ENCODE results near the gene IGHMBP2. TPM values are rescaled to one million over a fixed set of nuclear protein-coding genes. Genes with fewer than 3 reads are reported as not detected.

Gene IGHMBP2
- total RNA-seq, 1 donor from 2014 or later, result 20.3 TPM

DNA sequence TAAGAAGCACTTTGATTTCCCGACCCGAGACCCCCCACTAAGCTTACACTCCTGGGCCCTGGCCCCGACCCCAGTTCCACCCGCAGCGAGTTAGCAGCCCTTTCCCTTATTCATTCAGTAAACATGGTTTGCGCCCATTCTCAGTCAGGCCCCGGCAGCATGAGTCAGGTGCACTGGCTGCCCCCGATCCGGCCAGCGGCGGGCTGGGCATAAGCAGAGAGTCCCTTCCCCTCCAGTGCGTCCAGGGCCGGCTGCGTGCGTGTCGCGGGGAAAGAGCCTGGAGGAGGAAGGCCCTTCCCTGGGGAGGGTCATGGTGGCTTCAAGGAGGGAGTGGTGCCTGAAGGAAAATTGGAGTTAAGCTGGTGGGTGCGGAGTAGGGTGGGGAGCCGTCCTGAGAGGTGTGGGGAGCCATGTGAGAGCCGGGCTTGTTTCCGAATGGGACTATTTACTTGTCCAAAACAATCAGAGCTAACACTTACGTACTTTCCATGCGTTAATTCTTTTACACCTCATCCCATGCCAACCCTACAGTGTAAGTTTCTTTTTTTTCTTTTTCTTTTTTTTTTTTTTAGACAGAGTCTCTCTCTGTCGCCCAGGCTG is 657 bp downstream of the IGHMBP2 start:
- no peak for TF ChIP-seq CTCF (IDR thresholded peaks at IDR 0.05)
- DNase-seq (peak; percentile 72), ATAC-seq (peak; percentile 57)
- Histone ChIP-seq H3K36me3 (peaks cover 27% of the 10 kb centered on the region), H3K9me3 (no peaks in the 10 kb centered on the region), H3K27ac (peak overlapping the region; percentile 88), H3K4me3 (peak overlapping the region; percentile 98), H3K4me1 (peaks cover 26% of the 10 kb centered on the region), H3K27me3 (no peaks in the 10 kb centered on the region)
- intact Hi-C loops (cut with DNase I), result no loop called here

DNA sequence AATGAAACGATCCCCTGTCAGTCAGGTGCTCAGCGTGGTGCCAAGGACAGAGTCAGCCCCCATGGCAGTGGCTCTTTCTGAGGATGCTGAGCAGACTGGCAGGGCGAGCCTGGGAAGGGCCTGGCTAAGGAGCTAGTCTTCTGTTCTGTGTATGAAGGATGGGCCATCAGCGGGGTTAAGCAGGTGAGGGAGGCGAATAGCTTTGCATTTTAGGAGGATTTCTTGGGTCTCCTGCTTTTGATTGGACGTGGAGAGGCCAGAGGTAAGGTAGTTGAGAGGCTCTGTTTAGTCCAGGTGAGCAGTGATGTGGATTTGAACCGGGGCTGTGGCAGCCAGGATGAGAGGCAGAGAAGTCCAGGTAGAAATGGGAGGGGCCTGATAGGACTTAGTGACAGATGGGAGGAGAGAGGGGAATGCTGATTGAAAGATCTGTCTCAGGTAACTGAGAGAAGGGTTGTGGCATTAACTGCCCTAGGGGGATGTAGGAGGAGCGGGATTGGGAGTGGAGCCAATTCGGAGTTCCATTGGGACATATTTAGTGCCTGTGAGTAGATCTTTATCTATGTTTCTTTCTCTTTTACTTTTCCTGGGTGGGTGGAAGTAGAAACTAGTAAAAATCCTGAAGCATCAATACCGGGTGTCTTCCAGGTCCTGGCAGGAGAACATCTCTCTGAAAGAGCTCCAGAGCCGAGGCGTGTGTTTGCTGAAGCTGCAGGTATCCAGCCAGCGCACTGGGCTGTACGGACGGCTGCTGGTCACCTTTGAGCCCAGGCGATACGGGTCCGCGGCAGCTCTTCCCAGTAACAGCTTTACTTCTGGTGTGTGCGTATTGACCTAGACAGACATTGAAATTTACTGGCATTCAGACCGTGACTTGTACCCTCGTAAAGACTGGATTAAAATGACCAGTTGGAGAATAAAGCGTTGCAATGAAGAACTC is 2.0 kb downstream of the IGHMBP2 start:
- Histone ChIP-seq H3K4me3 (no peak overlapping the region), H3K36me3 (peaks cover 32% of the 10 kb centered on the region), H3K4me1 (peaks cover 26% of the 10 kb centered on the region), H3K27me3 (no peaks in the 10 kb centered on the region), H3K9me3 (no peaks in the 10 kb centered on the region), H3K27ac (no peak overlapping the region)
- DNase-seq, result no peak
- TF ChIP-seq CTCF (IDR thresholded peaks at IDR 0.05), result no peak
- ATAC-seq, result no peak
- intact Hi-C loops (cut with DNase I), result no loop called here

DNA sequence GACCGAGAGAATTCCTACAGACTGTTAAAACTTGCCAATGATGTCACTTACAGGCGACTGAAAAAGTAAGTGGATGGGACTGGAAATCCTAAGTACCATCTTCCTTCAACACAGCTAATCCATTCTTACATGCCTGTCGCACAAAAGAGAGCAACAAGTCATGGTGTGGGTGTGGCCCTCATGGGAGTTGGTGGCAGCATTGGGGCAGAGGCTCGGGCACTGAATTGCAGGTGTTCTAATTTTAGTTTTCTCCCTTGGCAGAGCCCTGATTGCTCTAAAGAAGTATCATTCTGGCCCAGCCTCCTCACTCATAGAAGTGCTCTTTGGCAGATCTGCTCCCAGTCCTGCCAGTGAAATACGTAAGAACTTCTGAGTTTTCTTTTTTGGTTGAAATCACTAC is 4.6 kb downstream of the IGHMBP2 start:
- peaks cover 57% of the 10 kb centered on the region for H3K36me3 ChIP-seq
- intact Hi-C loops (cut with DNase I), result no loop called here

DNA sequence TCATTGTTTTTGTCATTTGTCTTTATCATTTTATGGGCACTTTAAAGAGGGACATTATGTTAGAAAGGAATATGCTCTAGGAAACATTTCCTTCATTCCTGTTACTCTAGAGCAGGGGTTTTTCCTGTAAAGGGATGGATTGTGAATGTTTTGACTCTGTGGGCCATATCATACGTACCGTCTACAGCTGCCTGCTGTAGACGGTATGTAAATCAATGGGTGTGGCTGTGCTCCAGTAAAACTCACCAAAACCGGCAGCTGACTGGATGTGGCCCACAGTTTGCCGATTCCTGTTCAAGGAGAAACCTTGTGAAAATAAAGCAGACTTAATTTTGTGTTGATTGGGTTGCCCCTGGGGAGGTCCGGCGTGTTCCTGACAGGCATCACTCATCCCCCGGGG is 7.3 kb downstream of the IGHMBP2 start:
- no peaks in the 10 kb centered on the region for H3K4me1 ChIP-seq
- intact Hi-C loops (cut with DNase I), result no loop called here
- DNase-seq, result no peak
- no peak overlapping the region for H3K27ac ChIP-seq
- no peak for ATAC-seq
- TF ChIP-seq CTCF (IDR thresholded peaks at IDR 0.05), result no peak
- no peaks in the 10 kb centered on the region for H3K9me3 ChIP-seq
- H3K36me3 ChIP-seq, result peaks cover 84% of the 10 kb centered on the region
- H3K27me3 ChIP-seq, result no peaks in the 10 kb centered on the region
- H3K4me3 ChIP-seq, result no peak overlapping the region

More for the DNA sequence above, 4.6 kb downstream of the IGHMBP2 start:
- Histone ChIP-seq H3K27ac (no peak overlapping the region), H3K27me3 (no peaks in the 10 kb centered on the region), H3K4me3 (no peak overlapping the region), H3K9me3 (no peaks in the 10 kb centered on the region), H3K4me1 (peaks cover 13% of the 10 kb centered on the region)
- DNase-seq (no peak), ATAC-seq (no peak)
- TF ChIP-seq CTCF (IDR thresholded peaks at IDR 0.05), result no peak

DNA sequence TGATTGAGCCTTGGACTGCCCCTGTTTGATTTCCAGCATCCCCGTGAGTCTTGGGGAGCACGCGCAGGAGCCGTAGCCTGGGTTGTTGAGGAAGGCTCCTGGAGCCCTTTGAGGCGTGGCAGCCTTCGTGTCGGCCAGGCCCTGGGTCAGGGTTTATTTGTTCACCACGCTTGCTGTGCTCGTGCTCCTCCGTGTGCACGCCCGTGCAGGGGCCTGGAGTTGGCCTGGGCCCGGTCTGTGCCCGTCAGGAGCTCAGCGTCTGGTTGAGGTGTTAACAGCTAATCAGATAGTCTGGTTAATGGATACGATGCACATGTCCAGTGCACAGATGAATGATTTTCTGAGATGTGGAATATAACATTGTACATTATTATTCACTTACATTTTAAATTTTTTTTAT is 8.0 kb downstream of the IGHMBP2 start:
- TF ChIP-seq CTCF (IDR thresholded peaks at IDR 0.05), result no peak
- intact Hi-C loops (cut with DNase I), result no loop called here
- no peaks in the 10 kb centered on the region for H3K27me3 ChIP-seq
- H3K36me3 ChIP-seq, result peaks cover 91% of the 10 kb centered on the region
- no peaks in the 10 kb centered on the region for H3K4me1 ChIP-seq
- H3K27ac ChIP-seq, result no peak overlapping the region
- DNase-seq (no peak), ATAC-seq (no peak)
- H3K4me3 ChIP-seq, result no peak overlapping the region
- H3K9me3 ChIP-seq, result no peaks in the 10 kb centered on the region
